Glutamatergic neuron (in vitro differentiated cells): ENCODE measurements around the gene SLFN11. TPM values are rescaled to one million over a fixed set of nuclear protein-coding genes. Genes with fewer than 3 reads are reported as not detected.

Experiments used
- DNase-seq: peaks from one replicate; pipeline ENCODE4 v3.0.0; 2022
- H3K27ac Mint-ChIP-seq: one replicate; pipeline ENCODE4 v1.8.0; 2020; ENCODE audit warnings: mild to moderate bottlenecking, mixed read lengths, inconsistent platforms; ENCODE audit not compliant: unreplicated experiment
- H3K27me3 Mint-ChIP-seq: one replicate; pipeline ENCODE4 v1.8.0; 2020; ENCODE audit warnings: mild to moderate bottlenecking, moderate library complexity, mixed read lengths, inconsistent platforms; ENCODE audit not compliant: unreplicated experiment
- H3K36me3 Mint-ChIP-seq: one replicate; pipeline ENCODE4 v1.8.0; 2020; ENCODE audit warnings: mild to moderate bottlenecking, mixed read lengths, inconsistent platforms; ENCODE audit not compliant: unreplicated experiment
- H3K4me1 Mint-ChIP-seq: one replicate; pipeline ENCODE4 v1.8.0; 2020; ENCODE audit warnings: mild to moderate bottlenecking, low read depth, mixed read lengths, inconsistent platforms; ENCODE audit not compliant: unreplicated experiment
- H3K4me3 Mint-ChIP-seq: one replicate; pipeline ENCODE4 v1.8.0; 2020; ENCODE audit warnings: mild to moderate bottlenecking, mixed read lengths, inconsistent platforms; ENCODE audit not compliant: unreplicated experiment
- H3K9me3 Mint-ChIP-seq: one replicate; pipeline ENCODE4 v1.8.0; 2020; ENCODE audit warnings: mild to moderate bottlenecking, moderate library complexity, mixed read lengths, inconsistent platforms; ENCODE audit not compliant: unreplicated experiment
- CTCF ChIP-seq: fragments of 200-600 bp; sonication (generic); IDR thresholded peaks from one replicate; pipeline ENCODE4 v1.5.0; 2021; ENCODE audit not compliant: partially characterized antibody, unreplicated experiment
- total RNA-seq: library from RNA; stranded (reverse); fragmentation: NEBNext Ultra II Directional; extraction: Animal tissue kit (Norgen Biotek cat#: 25700); gene quantifications from one replicate; pipeline ENCODE4 v1.2.1, GENCODE V29; 2021; ENCODE audit not compliant: unreplicated experiment

SLFN11 gene
- total RNA-seq, 1 donor from 2014 or later = not detected

- no peak for TF ChIP-seq CTCF
- Mint-ChIP-seq H3K4me3 (no peak overlapping the region), H3K4me1 (no peaks in the 10 kb centered on the region), H3K27me3 (peaks cover 4% of the 10 kb centered on the region), H3K27ac (no peak overlapping the region), H3K36me3 (no peaks in the 10 kb centered on the region), H3K9me3 (no peaks in the 10 kb centered on the region)
- no peak for DNase-seq
Measured at GRCh38 chr17:35352284-35352683, 21.1 kb downstream of the SLFN11 start.

GRCh38 chr17:35350493-35350892 is 22.9 kb downstream of the SLFN11 start:
- peaks cover 14% of the 10 kb centered on the region for H3K27me3 Mint-ChIP-seq
- no peak overlapping the region for H3K4me3 Mint-ChIP-seq
- H3K27ac Mint-ChIP-seq = no peak overlapping the region
- no peaks in the 10 kb centered on the region for H3K4me1 Mint-ChIP-seq
- no peaks in the 10 kb centered on the region for H3K36me3 Mint-ChIP-seq
- no peak for TF ChIP-seq CTCF
- no peak for DNase-seq
- no peaks in the 10 kb centered on the region for H3K9me3 Mint-ChIP-seq

DNA sequence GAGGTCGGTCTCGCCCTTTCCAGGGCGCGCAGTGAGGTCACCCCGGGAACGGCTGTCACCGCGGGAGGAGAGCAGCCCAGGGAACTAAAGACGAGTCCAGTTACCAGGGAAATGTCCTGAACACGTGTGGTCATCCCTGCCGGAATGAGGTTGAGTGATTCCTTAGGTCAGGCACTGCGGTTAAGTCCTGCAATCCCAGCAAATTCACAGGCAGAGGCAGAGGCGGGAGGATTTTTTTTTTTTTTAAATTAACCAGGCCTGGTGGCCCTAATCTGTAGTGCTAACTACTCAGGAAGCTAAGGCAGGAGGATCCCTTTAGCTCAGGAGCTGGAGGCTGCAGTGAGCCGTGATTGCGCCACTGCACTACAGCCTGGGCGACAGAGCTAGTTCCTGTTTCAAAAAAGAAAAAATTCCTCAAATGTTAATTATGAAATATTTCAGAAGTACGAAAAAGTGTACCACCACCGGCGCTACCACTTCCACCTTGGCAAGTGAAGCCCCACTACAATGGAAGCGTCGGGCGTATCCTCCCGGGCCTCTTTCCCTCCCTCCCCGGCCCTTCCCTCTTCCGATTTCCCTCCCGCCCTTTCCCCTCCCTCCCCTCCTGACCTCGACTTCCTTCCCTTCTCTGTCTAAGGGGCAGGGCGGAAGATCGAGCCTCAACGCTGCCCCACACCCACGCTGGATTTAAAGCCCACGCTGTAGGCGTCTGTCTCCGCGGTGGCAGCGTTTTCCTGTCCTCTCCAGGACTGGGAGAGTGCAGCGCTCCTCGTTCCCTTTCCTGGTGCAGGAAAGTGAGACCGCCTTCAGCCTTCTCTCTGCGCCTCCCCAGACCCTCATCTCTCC is 27.3 kb downstream of the SLFN11 start:
- Mint-ChIP-seq H3K27ac (no peak overlapping the region), H3K4me3 (peak overlapping the region; percentile 77), H3K4me1 (no peaks in the 10 kb centered on the region), H3K36me3 (peaks cover 9% of the 10 kb centered on the region), H3K9me3 (peaks cover 2% of the 10 kb centered on the region), H3K27me3 (peaks cover 24% of the 10 kb centered on the region)
- peak; percentile 18 for DNase-seq
- no peak for TF ChIP-seq CTCF

GRCh38 chr17:35345445-35345925 is 27.9 kb downstream of the SLFN11 start:
- peak overlapping the region; percentile 77 for H3K4me3 Mint-ChIP-seq
- H3K27ac Mint-ChIP-seq = no peak overlapping the region
- no peaks in the 10 kb centered on the region for H3K4me1 Mint-ChIP-seq
- peaks cover 24% of the 10 kb centered on the region for H3K27me3 Mint-ChIP-seq
- no peak for TF ChIP-seq CTCF
- H3K36me3 Mint-ChIP-seq = peaks cover 9% of the 10 kb centered on the region
- peaks cover 2% of the 10 kb centered on the region for H3K9me3 Mint-ChIP-seq
- DNase-seq = no peak

DNA sequence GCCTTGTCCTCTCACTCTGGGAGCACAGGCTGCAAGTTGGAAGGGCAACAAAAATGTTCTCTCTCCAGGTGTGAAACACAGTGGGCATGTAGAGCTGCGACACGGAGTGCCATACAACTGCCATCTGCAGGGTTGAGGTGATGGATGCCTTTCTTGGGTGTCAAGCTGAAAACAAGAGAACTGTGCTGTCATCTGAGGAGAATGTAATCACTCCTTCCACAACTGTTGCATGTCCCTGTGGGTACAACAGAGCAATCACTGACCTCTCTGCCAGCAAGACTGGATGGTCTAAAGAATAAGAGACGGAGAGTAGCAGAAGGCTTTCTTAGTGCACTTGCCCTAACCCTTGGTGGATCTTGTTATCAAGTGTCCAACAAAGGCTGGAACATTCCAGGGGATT is 29.2 kb downstream of the SLFN11 start:
- Mint-ChIP-seq H3K4me3 (no peak overlapping the region), H3K9me3 (peaks cover 2% of the 10 kb centered on the region), H3K27me3 (peaks cover 24% of the 10 kb centered on the region), H3K36me3 (peaks cover 9% of the 10 kb centered on the region), H3K4me1 (no peaks in the 10 kb centered on the region), H3K27ac (no peak overlapping the region)
- DNase-seq = no peak
- TF ChIP-seq CTCF = no peak
